Hepatocyte (in vitro differentiated cells): ENCODE data around the gene CASQ1.

Source experiments
- CTCF ChIP-seq: fragments of 200-600 bp; sonication (generic); IDR thresholded peaks from 2 replicates; pipeline ENCODE4 v1.5.1; 2016; ENCODE audit warnings: antibody characterized with exemption, mild to moderate bottlenecking; ENCODE audit not compliant: poor library complexity
- EZH2 ChIP-seq: fragments of 200-600 bp; sonication (generic); IDR thresholded peaks from 2 replicates; pipeline ENCODE4 v1.6.1; 2016; ENCODE audit warnings: antibody characterized with exemption, mild to moderate bottlenecking, borderline replicate concordance

GRCh38 chr1:160187407-160187806 is 3.0 kb upstream of the CASQ1 start:
- TF ChIP-seq CTCF (no peak), EZH2 (no peak)
